Calu3 (cell line): ENCODE results near the gene LPXN. TPM values are rescaled to one million over a fixed set of nuclear protein-coding genes. Genes with fewer than 3 reads are reported as not detected.

ENCODE experiments used
- Bru-seq: library from RNA; stranded (reverse); fragments of 400-500 nt; gene quantifications from one replicate; lab custom pipeline; 2021; lab: Mats Ljungman, UMichigan
- BruChase-seq, 2 experiments: library from RNA; stranded (reverse); fragments of 400-500 nt; gene quantifications; one replicate each; lab custom pipeline; 2021; lab: Mats Ljungman, UMichigan
- BruUV-seq: library from RNA; stranded (reverse); fragments of 400-500 nt; replicated peaks from 2 replicates; lab custom pipeline; 2021; lab: Mats Ljungman, UMichigan
- CTCF ChIA-PET: fragments of 300-600 bp; sonication (Branson Sonifier 250); formaldehyde crosslinking; loops from one replicate; lab custom pipeline; 2022; ENCODE audit warnings: antibody characterized with exemption; lab: Charles Lee
- DNase-seq: peaks from one replicate; pipeline ENCODE4 v3.0.0; 2022
- H3K27ac Mint-ChIP-seq: one replicate; pipeline ENCODE4 v1.8.0; 2022; ENCODE audit warnings: mixed read lengths; ENCODE audit not compliant: unreplicated experiment
- H3K27me3 Mint-ChIP-seq: one replicate; pipeline ENCODE4 v1.8.0; 2022; ENCODE audit warnings: mixed read lengths; ENCODE audit not compliant: unreplicated experiment
- H3K36me3 Mint-ChIP-seq: one replicate; pipeline ENCODE4 v1.8.0; 2022; ENCODE audit warnings: mild to moderate bottlenecking, moderate library complexity, mixed read lengths; ENCODE audit not compliant: insufficient read depth, unreplicated experiment
- H3K4me1 Mint-ChIP-seq: one replicate; pipeline ENCODE4 v1.8.0; 2022; ENCODE audit warnings: mild to moderate bottlenecking, low read depth, mixed read lengths; ENCODE audit not compliant: unreplicated experiment
- H3K4me3 Mint-ChIP-seq: one replicate; pipeline ENCODE4 v1.8.0; 2022; ENCODE audit warnings: mild to moderate bottlenecking, low read depth, moderate library complexity, mixed read lengths; ENCODE audit not compliant: unreplicated experiment
- H3K9me3 Mint-ChIP-seq: one replicate; pipeline ENCODE4 v1.8.0; 2022; ENCODE audit warnings: low read depth, mixed read lengths; ENCODE audit not compliant: unreplicated experiment
- CTCF ChIP-seq: fragments of 200-600 bp; IDR thresholded peaks from one replicate; pipeline ENCODE4 v1.8.0; 2022; ENCODE audit warnings: antibody characterized with exemption; ENCODE audit not compliant: unreplicated experiment
- intact Hi-C: fragments of 100-400 bp; cut with micrococcal nuclease; formaldehyde crosslinking; loops from one replicate; pipeline ENCODE4 v1.10.0; 2022; ENCODE audit not compliant: unreplicated experiment
- long read RNA-seq: library from polyadenylated mRNA; stranded (forward); transcript quantifications from one replicate; pipeline ENCODE4 v2.0.0, GENCODE V29; 2022
- total RNA-seq: library from RNA; stranded (reverse); gene quantifications from 2 replicates; pipeline ENCODE4 v1.2.3, GENCODE V29; 2022

LPXN gene
- total RNA-seq (4.0 and 6.0 TPM in 2 replicates), Bru-seq, nascent RNA (percentile 66 among the genes with signal in this experiment), BruChase-seq, experiment 1, labeled RNA remaining after a 6-hour chase (percentile 44 among the genes with signal in this experiment), BruChase-seq, experiment 2, labeled RNA remaining after a 2-hour chase (percentile 50 among the genes with signal in this experiment)
- long read RNA-seq, partial matches to known transcripts = 1 of 5 reads
- long read RNA-seq, other reads (novel, unspliced or antisense) = 2 of 5 reads

GRCh38 chr11:58575377-58576020, at the start of gene LPXN:
Gene LPXN, minus strand, starts transcription at chr11:58575856. Its CDS starts 84 bp downstream, at chr11:58575772.
- H3K4me3 Mint-ChIP-seq = peak within 1 kb of the TSS; percentile 97
- no peak for DNase-seq
- peaks cover 19% of the 10 kb centered on the region for H3K4me1 Mint-ChIP-seq

GRCh38 chr11:58625086-58625485, 49.4 kb upstream of the LPXN start:
- CTCF ChIA-PET = no interaction called here

More at GRCh38 chr11:58575377-58576020, at the start of gene LPXN:
- no peak for TF ChIP-seq CTCF
- peak within 1 kb of the TSS; percentile 96 for H3K27ac Mint-ChIP-seq
- CTCF ChIA-PET = no interaction called here
- peaks cover 2% of the 10 kb centered on the region for H3K9me3 Mint-ChIP-seq
- intact Hi-C loops = loop anchor here (5.0 to 10.0 kb wide), 2 partner anchors 327 to 349 kb away; no protein-coding TSS in a partner anchor
- H3K36me3 Mint-ChIP-seq = peaks cover 37% of the 10 kb centered on the region
- BruUV-seq = no TSS peak
- H3K27me3 Mint-ChIP-seq = no peaks in the 10 kb centered on the region

GRCh38 chr11:58622344-58622743, 46.7 kb upstream of the LPXN start, which contains the start of gene CNTF:
Gene CNTF, plus strand, starts transcription at chr11:58622665. Its CDS starts 88 bp downstream, at chr11:58622753.
- H3K9me3 Mint-ChIP-seq = no peaks in the 10 kb centered on the region
- intact Hi-C loops = no loop called here
- no peak within 1 kb of the TSS for H3K27ac Mint-ChIP-seq
- peaks cover 52% of the 10 kb centered on the region for H3K36me3 Mint-ChIP-seq
- no peak for DNase-seq
- CTCF ChIA-PET = no interaction called here
- no peaks in the 10 kb centered on the region for H3K27me3 Mint-ChIP-seq
- no peak for TF ChIP-seq CTCF
- no peak within 1 kb of the TSS for H3K4me3 Mint-ChIP-seq
- H3K4me1 Mint-ChIP-seq = peaks cover 16% of the 10 kb centered on the region
- BruUV-seq = no TSS peak

More at GRCh38 chr11:58625086-58625485, 49.4 kb upstream of the LPXN start:
- intact Hi-C loops = no loop called here
- H3K9me3 Mint-ChIP-seq = no peaks in the 10 kb centered on the region
- no peaks in the 10 kb centered on the region for H3K27me3 Mint-ChIP-seq
- TF ChIP-seq CTCF = no peak
- H3K36me3 Mint-ChIP-seq = peaks cover 38% of the 10 kb centered on the region
- no peak overlapping the region for H3K4me3 Mint-ChIP-seq
- no TSS peak for BruUV-seq
- H3K27ac Mint-ChIP-seq = no peak overlapping the region
- peaks cover 24% of the 10 kb centered on the region for H3K4me1 Mint-ChIP-seq
- DNase-seq = no peak

- DNase-seq = no peak
- Mint-ChIP-seq H3K36me3 (peaks cover 58% of the 10 kb centered on the region), H3K27ac (no peak overlapping the region), H3K27me3 (no peaks in the 10 kb centered on the region), H3K9me3 (no peaks in the 10 kb centered on the region), H3K4me3 (no peak overlapping the region), H3K4me1 (peaks cover 10% of the 10 kb centered on the region)
- TF ChIP-seq CTCF = no peak
- BruUV-seq = no TSS peak
- CTCF ChIA-PET = no interaction called here
- intact Hi-C loops = no loop called here
Measured at GRCh38 chr11:58621586-58622262, 46.1 kb upstream of the LPXN start.
